HepG2 (cell line): ENCODE data around the gene BCLAF1. TPM values are rescaled to one million over a fixed set of nuclear protein-coding genes. Genes with fewer than 3 reads are reported as not detected.

Experiments used
- ATAC-seq: fragments of 200-7000 bp; cut with Tn5 transposase; 3 replicates; pipeline ENCODE4 v1.9.1; 2020; ENCODE audit warnings: mild to moderate bottlenecking, moderate library complexity
- BruUV-seq: library from RNA; stranded (reverse); fragments of 400-500 nt; replicated peaks from 2 replicates; lab custom pipeline; 2021; lab: Mats Ljungman, UMichigan
- CTCF ChIA-PET: fragments of 300-600 bp; formaldehyde crosslinking; extraction: SDS; loops from one replicate; lab custom pipeline; 2021; ENCODE audit warnings: low total read pairs, inconsistent platforms, low intra/inter-chr PET ratio; lab: Yijun Ruan, JAX
- POLR2A ChIA-PET: fragments of 350-600 bp; sonication (Branson Sonifier 250); formaldehyde crosslinking; loops from one replicate; lab custom pipeline; 2020; ENCODE audit warnings: antibody characterized with exemption, inconsistent platforms; lab: Yijun Ruan, JAX
- DNase-seq: peaks from one replicate; pipeline ENCODE4 v3.0.0-alpha.2; 2015; ENCODE audit warnings: low spot score
- FAIRE-seq: peaks from 3 replicates; lab custom pipeline; 2011; peaks lifted over from hg19 to GRCh38; lab: Jason Lieb, UNC
- H2AFZ ChIP-seq: one replicate; pipeline ENCODE4 v1.6.1; 2011; ENCODE audit warnings: low read length, inconsistent platforms
- H3K27ac ChIP-seq: fragments of 300-600 bp; 3 replicates; pipeline ENCODE4 v1.8.0; 2011; ENCODE audit warnings: mixed run types, mild to moderate bottlenecking, mixed read lengths, low read length, inconsistent platforms; ENCODE audit not compliant: insufficient read depth; ENCODE audit errors: extremely low read length
- H3K27me3 ChIP-seq, 2 experiments: fragments of 200-600 bp in 1 of 2; 2 replicates in 1 of 2; 3 replicates in 1 of 2; pipeline versions ENCODE4 v1.6.0 to v1.8.0; 2011; ENCODE audit warnings: low read length in 2 of 2, mild to moderate bottlenecking in 2 of 2, moderate library complexity in 2 of 2, inconsistent platforms in 1 of 2; ENCODE audit not compliant: insufficient read depth in 2 of 2, control insufficient read depth in 1 of 2
- H3K36me3 ChIP-seq, 2 experiments: fragments of 200-600 bp in 1 of 2; replicated peaks in 1 of 2; 2 replicates in 1 of 2; 3 replicates in 1 of 2; pipeline versions ENCODE4 v1.5.1 to v1.8.0; 2011; ENCODE audit warnings: low read length in 2 of 2, inconsistent platforms in 1 of 2; ENCODE audit not compliant: insufficient read depth in 2 of 2, control insufficient read depth in 1 of 2
- H3K4me1 ChIP-seq: 2 replicates; pipeline ENCODE4 v1.5.1; 2012; ENCODE audit warnings: low read length, inconsistent platforms; ENCODE audit not compliant: insufficient read depth
- H3K4me2 ChIP-seq: 2 replicates; pipeline ENCODE4 v1.6.0; 2011; ENCODE audit warnings: low read depth, low read length, inconsistent platforms
- H3K4me3 ChIP-seq, 3 experiments: fragments of 200-600 bp in 1 of 3; sonication (generic), shearing (Covaris generic) in 1 of 3; replicated peaks in 1 of 3; 2 replicates each; pipeline ENCODE4 v1.5.1; 2011 to 2016; ENCODE audit warnings: low read length in 3 of 3, inconsistent platforms in 2 of 3, low read depth in 2 of 3, mild to moderate bottlenecking in 2 of 3, control low read depth in 1 of 3, mixed read lengths in 1 of 3; ENCODE audit not compliant: insufficient read depth in 1 of 3
- H3K79me2 ChIP-seq: one replicate; pipeline ENCODE4 v1.6.1; 2011; ENCODE audit warnings: low read length, inconsistent platforms; ENCODE audit not compliant: insufficient read depth
- H3K9ac ChIP-seq: 2 replicates; pipeline ENCODE4 v1.6.0; 2011; ENCODE audit warnings: mild to moderate bottlenecking, low read depth, low read length, inconsistent platforms; ENCODE audit not compliant: insufficient read depth
- H3K9me3 ChIP-seq: 2 replicates; pipeline ENCODE4 v1.5.1; 2012; ENCODE audit warnings: mild to moderate bottlenecking, low read length
- H4K20me1 ChIP-seq: 2 replicates; pipeline ENCODE4 v1.6.0; 2011; ENCODE audit warnings: inconsistent platforms, mild to moderate bottlenecking, low read length, moderate library complexity; ENCODE audit not compliant: insufficient read depth
- GRHL1 ChIP-seq: sonication (generic); formaldehyde crosslinking; conservative IDR thresholded peaks from 2 replicates; pipeline ENCODE4 v1.8.0; 2022; ENCODE audit warnings: missing genetic modification reagents
- IRX3 ChIP-seq: sonication (generic); formaldehyde crosslinking; IDR thresholded peaks from 2 replicates; pipeline ENCODE4 v1.8.1; 2023; ENCODE audit warnings: mild to moderate bottlenecking, low read depth, missing genetic modification reagents, borderline replicate concordance
- POLR2AphosphoS5 ChIP-seq: IDR thresholded peaks from 2 replicates; pipeline ENCODE4 v1.6.1; 2012; ENCODE audit warnings: low read depth, low read length
- RBM22 ChIP-seq: fragments of 200-400 bp; formaldehyde crosslinking; optimal IDR thresholded peaks from 2 replicates; pipeline ENCODE3; 2017; ENCODE audit warnings: mild to moderate bottlenecking, low read length, moderate library complexity
- TMF1 ChIP-seq: sonication (generic); formaldehyde crosslinking; IDR thresholded peaks from 2 replicates; pipeline ENCODE4 v1.8.1; 2022; ENCODE audit warnings: low read depth, missing genetic modification reagents
- ZFP36 ChIP-seq: fragments of 150-350 bp; IDR thresholded peaks from 2 replicates; pipeline ENCODE4 v1.6.1; 2018; ENCODE audit warnings: borderline replicate concordance, low read length, low read depth; ENCODE audit not compliant: partially characterized antibody
- ZHX2 ChIP-seq, 2 experiments: sonication (generic) in 1 of 2; formaldehyde crosslinking in 1 of 2; IDR thresholded peaks; 2 replicates each; pipeline versions ENCODE4 v1.6.1 to v1.9.0; 2014 to 2022; ENCODE audit warnings: antibody characterized with exemption in 1 of 2, borderline replicate concordance in 1 of 2, inconsistent platforms in 1 of 2, low read depth in 1 of 2, missing genetic modification reagents in 1 of 2
- ZNF101 ChIP-seq: sonication (generic); formaldehyde crosslinking; IDR thresholded peaks from 2 replicates; pipeline ENCODE4 v1.4.0; 2020; ENCODE audit warnings: mild to moderate bottlenecking, low read depth, missing genetic modification reagents, borderline replicate concordance
- ZNF337 ChIP-seq: sonication (generic); formaldehyde crosslinking; IDR thresholded peaks from 2 replicates; pipeline ENCODE4 v1.5.1; 2020; ENCODE audit warnings: missing genetic modification reagents, low read depth, mild to moderate bottlenecking, borderline replicate concordance
- ZNF441 ChIP-seq: sonication (generic); formaldehyde crosslinking; IDR thresholded peaks from 2 replicates; pipeline ENCODE4 v1.7.0; 2021; ENCODE audit warnings: missing genetic modification reagents, borderline replicate concordance
- WGBS: methylation state at CpG from one replicate; pipeline ENCODE4 v1.1.6; 2017; ENCODE audit warnings: low lambda C conversion rate; 5-methylcytosine and 5-hydroxymethylcytosine counted together
- in situ Hi-C: cut with HindIII; loops from 2 replicates; pipeline ENCODE4 v1.10.0; 2017; ENCODE audit warnings: low pct_unique_long_range_greater_than_20kb; ENCODE audit not compliant: extremely low pct_ligation_motif_present
- intact Hi-C: fragments of 100-400 bp; cut with micrococcal nuclease; formaldehyde crosslinking; loops from one replicate; pipeline ENCODE4 v1.10.0; 2022; ENCODE audit not compliant: unreplicated experiment
- polyA plus RNA-seq, 8 experiments: library from polyadenylated mRNA; depleted of rRNA in 3 of 8; stranded (reverse) in 7 of 8; unstranded in 1 of 8; fragments of >200 nt; fragmentation: Illumina TruSeq in 4 of 8; extraction: Trizol in 4 of 8; gene quantifications; 2 replicates each; pipeline versions ENCODE4 v1.2.1 to v1.2.3, GENCODE V29; 2011 to 2016; ENCODE audit warnings: low read depth in 4 of 8, missing spikeins in 1 of 8, mixed read lengths in 1 of 8; ENCODE audit not compliant: insufficient read depth in 1 of 8
- total RNA-seq, 5 experiments: library from RNA; depleted of rRNA; stranded (reverse); fragments of >200 nt; fragmentation: Illumina TruSeq; extraction: Trizol; gene quantifications; 2 replicates each; pipeline ENCODE4 v1.2.3, GENCODE V29; 2016; ENCODE audit warnings: low read depth in 1 of 5

The BCLAF1 gene
- total and polyA plus RNA-seq, 2 of the 13 experiments (the other 11 are each of a cell fraction or from before 2014, with no cell fraction given) = 55.3 to 292 TPM

- TF ChIP-seq ZHX2 (IDR thresholded peaks at IDR 0.05; ENCODE audit: low read depth) = 0 out of 2 replicates have a peak, but pooled peaks have one; percentile 19
- peak; percentile 4; the same call in 1 of the 2 replicates for TF ChIP-seq ZHX2 (CRISPR knock-in tag; IDR thresholded peaks at IDR 0.05; ENCODE audit: borderline replicate concordance)
- 0 out of 2 replicates have a peak, but pooled peaks have one; percentile 36 for TF ChIP-seq IRX3 (CRISPR knock-in tag)
- TF ChIP-seq ZFP36 = no peak
These were observed 900 bp downstream of the BCLAF1 start (continued) for GRCh38 chr6:136288566-136289326.

DNA sequence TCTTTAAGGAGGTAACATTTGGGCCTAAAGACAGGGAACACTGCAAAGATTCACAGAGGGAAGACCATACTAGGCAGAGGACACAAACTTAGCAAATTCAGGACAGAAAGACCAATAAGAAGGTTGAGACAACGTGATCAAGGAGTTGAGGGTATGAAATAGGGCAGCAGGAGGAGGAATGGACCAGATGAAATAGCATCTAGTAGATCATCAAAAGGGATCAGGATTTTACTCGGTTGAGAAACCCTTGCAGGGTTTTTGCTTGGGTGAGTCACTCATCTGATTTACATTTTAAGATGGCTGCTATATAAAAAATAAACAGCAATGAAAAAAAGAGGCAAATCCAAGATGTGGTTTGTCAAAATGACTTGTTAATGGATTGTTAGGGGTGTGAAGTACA lies 4.7 kb downstream of the BCLAF1 start:
- ChIA-PET POLR2A (no interaction called here), CTCF (no interaction called here)
- TF ChIP-seq ZNF441 (CRISPR knock-in tag) (no peak), RBM22 (peak; percentile 46), POLR2AphosphoS5 (0 out of 2 replicates have a peak, but pooled peaks have one; percentile 19), ZNF101 (CRISPR knock-in tag) (no peak), TMF1 (CRISPR knock-in tag) (no peak), GRHL1 (CRISPR knock-in tag) (no peak), ZNF337 (CRISPR knock-in tag) (no peak)
- Histone ChIP-seq H3K27ac (no peak overlapping the region), H3K36me3 (peaks cover 4 to 34% of the 10 kb centered on the region in 2 experiments; a peak in 4 of 5 replicates), H2AFZ (no peak overlapping the region), H3K79me2 (peaks cover 96% of the 10 kb centered on the region), H3K9me3 (no peaks in the 10 kb centered on the region), H3K9ac (no peak overlapping the region), H3K4me3 (no peak overlapping the region), H3K4me2 (peak overlapping the region; percentile 56), H3K4me1 (peaks cover 67% of the 10 kb centered on the region), H4K20me1 (peaks cover 92% of the 10 kb centered on the region), H3K27me3 (no peaks in the 10 kb centered on the region; a peak in 1 of 5 replicates)
- DNase-seq (no peak), ATAC-seq (no peak), FAIRE-seq (no peak)
- WGBS = 49% methylated on average over 2 of the region's 2 CpGs
- BruUV-seq = no TSS peak
- in situ Hi-C loops = loop anchor here (5.0 kb wide), 1 partner anchor 33 kb away; the partner anchor contains the start of gene MTFR2
- intact Hi-C loops = loop anchor here (5.0 kb wide), 1 partner anchor 32 kb away; no protein-coding TSS in a partner anchor
